ENCODE measurements around the gene ACOT6.

ACOT6 gene

GRCh38 chr14:73666583-73666982, 54.3 kb downstream of the ACOT6 start (continued):
- no peak for TF ChIP-seq EGR2 (tag by site-specific recombination; IDR thresholded peaks at IDR 0.05; ENCODE audit: low read depth)
- no peak for TF ChIP-seq ZNF747 (tag by site-specific recombination; IDR thresholded peaks at IDR 0.05)
- TF ChIP-seq ZNF580 (tag by site-specific recombination; IDR thresholded peaks at IDR 0.05), result no peak

GRCh38 chr14:73667854-73668253, 55.5 kb downstream of the ACOT6 start:
- H3K4me1 ChIP-seq (ENCODE audit: control insufficient read depth, insufficient read depth, low read length), result no peaks in the 10 kb centered on the region
- ChIA-PET POLR2A (no interaction called here), CTCF (interaction anchor here (0.7 to 1.0 kb wide), 3 partner anchors 21 to 290 kb away, joined by 3 to 5 read pairs (median 3); no protein-coding TSS in a partner anchor)
- no peak overlapping the region for H3K27ac ChIP-seq (ENCODE audit: extremely low read depth, low read depth, low read length)
- H3K36me3 ChIP-seq (ENCODE audit: control insufficient read depth in 2 of 2, insufficient read depth in 1 of 2, low read length in 2 of 2), result no peaks in the 10 kb centered on the region
- no peak for TF ChIP-seq SCRT2 (tag by site-specific recombination; IDR thresholded peaks at IDR 0.05)
- H3K9me3 ChIP-seq (ENCODE audit: control insufficient read depth, insufficient read depth, low read depth, low read length), result no peaks in the 10 kb centered on the region
- H3K4me3 ChIP-seq (ENCODE audit: low read depth, low read length), result no peak overlapping the region
